HEK293T (cell line): Measurements from ENCODE around the gene TMEM42.

ENCODE experiments used
- BHLHE40 ChIP-seq: fragments of 450-650 bp; IDR thresholded peaks from 2 replicates; pipeline ENCODE4 v1.6.1; 2016; ENCODE audit warnings: mild to moderate bottlenecking, moderate library complexity, borderline replicate concordance
- CTBP1 ChIP-seq: fragments of 450-650 bp; IDR thresholded peaks from 2 replicates; pipeline ENCODE4 v1.6.1; 2016; ENCODE audit warnings: borderline replicate concordance
- ELF4 ChIP-seq: fragments of 450-650 bp; IDR thresholded peaks from 2 replicates; pipeline ENCODE4 v1.6.1; 2017; ENCODE audit warnings: antibody characterized with exemption
- FOXA1 ChIP-seq: fragments of 450-650 bp; IDR thresholded peaks from 2 replicates; pipeline ENCODE4 v1.6.1; 2016; ENCODE audit warnings: mild to moderate bottlenecking
- FOXK2 ChIP-seq: fragments of 450-650 bp; IDR thresholded peaks from 2 replicates; pipeline ENCODE4 v1.6.1; 2016; ENCODE audit warnings: mild to moderate bottlenecking
- FOXM1 ChIP-seq: fragments of 450-650 bp; IDR thresholded peaks from 2 replicates; pipeline ENCODE4 v1.6.1; 2017; ENCODE audit warnings: mild to moderate bottlenecking, borderline replicate concordance
- L3MBTL2 ChIP-seq: fragments of 450-650 bp; conservative IDR thresholded peaks from 2 replicates; pipeline ENCODE4 v1.6.1; 2016; ENCODE audit warnings: mild to moderate bottlenecking
- NFRKB ChIP-seq: fragments of 450-650 bp; IDR thresholded peaks from 2 replicates; pipeline ENCODE4 v1.6.1; 2016; ENCODE audit warnings: mild to moderate bottlenecking, moderate library complexity
- PKNOX1 ChIP-seq: fragments of 450-650 bp; IDR thresholded peaks from 2 replicates; pipeline ENCODE4 v1.6.1; 2016
- SP1 ChIP-seq: fragments of 450-650 bp; IDR thresholded peaks from 2 replicates; pipeline ENCODE4 v1.6.1; 2017
- SUZ12 ChIP-seq: fragments of 450-650 bp; IDR thresholded peaks from 2 replicates; pipeline ENCODE4 v1.6.1; 2016; ENCODE audit warnings: mild to moderate bottlenecking
- TARDBP ChIP-seq: fragments of 450-650 bp; IDR thresholded peaks from 2 replicates; pipeline ENCODE4 v1.6.1; 2016
- ZNF384 ChIP-seq: fragments of 450-650 bp; IDR thresholded peaks from 2 replicates; pipeline ENCODE4 v1.6.1; 2016

DNA sequence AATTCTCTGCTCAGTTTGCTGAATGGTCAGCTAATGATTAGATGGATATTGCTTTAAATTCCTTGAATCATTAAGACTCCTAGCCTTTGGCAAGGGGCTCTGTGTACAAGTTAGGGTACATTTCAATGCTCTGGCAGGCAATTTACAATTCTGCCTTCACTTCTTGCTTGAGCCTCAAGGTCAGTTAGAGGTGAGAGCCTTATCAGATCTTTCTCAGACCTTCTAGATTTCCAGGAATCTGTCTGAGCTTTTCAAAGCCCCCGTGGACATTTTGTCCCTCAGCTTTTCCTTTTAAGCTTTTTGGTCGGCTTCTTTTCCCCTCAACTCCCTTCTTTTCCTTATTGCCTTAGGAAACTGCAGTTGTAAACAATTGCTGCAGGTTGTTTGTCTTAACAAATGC lies 47.4 kb downstream of the TMEM42 start:
- TF ChIP-seq FOXK2 (no peak), FOXA1 (no peak), SUZ12 (no peak), CTBP1 (no peak), ZNF384 (no peak), TARDBP (no peak), PKNOX1 (no peak), FOXM1 (no peak), SP1 (no peak), BHLHE40 (no peak), ELF4 (no peak), NFRKB (no peak), L3MBTL2 (no peak)
